Mesenchymal stem cell (in vitro differentiated cells and primary cell): ENCODE results near the gene RFPL2.

Experiments used
- DNase-seq: peaks from one replicate; pipeline ENCODE4 v3.0.0-alpha.2; 2013
- H2AFZ ChIP-seq: one replicate; pipeline ENCODE4 v1.6.1; 2013; ENCODE audit warnings: low read depth, mild to moderate bottlenecking, control low read depth, inconsistent platforms, low read length, moderate library complexity
- H2AK5ac ChIP-seq: 2 replicates; pipeline ENCODE4 v1.6.1; 2013; ENCODE audit warnings: low read length, moderate library complexity, mild to moderate bottlenecking, inconsistent platforms; ENCODE audit not compliant: severe bottlenecking
- H2BK120ac ChIP-seq: one replicate; pipeline ENCODE4 v1.6.1; 2013; ENCODE audit warnings: low read depth, mild to moderate bottlenecking, inconsistent platforms, low read length, moderate library complexity
- H2BK12ac ChIP-seq, 2 experiments: one replicate each; pipeline ENCODE4 v1.6.1; 2013; ENCODE audit warnings: inconsistent platforms in 2 of 2, low read length in 2 of 2, mild to moderate bottlenecking in 2 of 2, moderate library complexity in 2 of 2, control low read depth in 1 of 2
- H2BK15ac ChIP-seq: one replicate; pipeline ENCODE4 v1.6.1; 2013; ENCODE audit warnings: mild to moderate bottlenecking, low read depth, inconsistent platforms; ENCODE audit not compliant: poor library complexity, severe bottlenecking
- H2BK5ac ChIP-seq: 2 replicates; pipeline ENCODE4 v1.6.1; 2013; ENCODE audit warnings: low read depth, mild to moderate bottlenecking, low read length, control low read depth, inconsistent platforms; ENCODE audit not compliant: poor library complexity, severe bottlenecking
- H3K14ac ChIP-seq, 2 experiments: one replicate each; pipeline ENCODE4 v1.6.1; 2013; ENCODE audit warnings: inconsistent platforms in 2 of 2, low read length in 2 of 2, control low read depth in 1 of 2, mild to moderate bottlenecking in 1 of 2, moderate library complexity in 1 of 2
- H3K18ac ChIP-seq, 2 experiments: one replicate each; pipeline ENCODE4 v1.6.1; 2013; ENCODE audit warnings: inconsistent platforms in 2 of 2, low read length in 2 of 2, control low read depth in 1 of 2, low read depth in 1 of 2, mild to moderate bottlenecking in 1 of 2
- H3K23ac ChIP-seq, 2 experiments: one replicate each; pipeline ENCODE4 v1.6.1; 2013; ENCODE audit warnings: inconsistent platforms in 2 of 2, low read length in 2 of 2, mild to moderate bottlenecking in 2 of 2, moderate library complexity in 2 of 2, control low read depth in 1 of 2
- H3K27ac ChIP-seq: 2 replicates; pipeline ENCODE4 v1.5.1; 2013; ENCODE audit warnings: mild to moderate bottlenecking, moderate library complexity, low read length, control low read depth, inconsistent platforms; ENCODE audit not compliant: poor library complexity, severe bottlenecking
- H3K27me3 ChIP-seq, 2 experiments: 2 replicates each; pipeline versions ENCODE4 v1.6.1 to v1.7.0; 2013; ENCODE audit warnings: low read length in 2 of 2, mild to moderate bottlenecking in 2 of 2, moderate library complexity in 2 of 2, control low read depth in 1 of 2, inconsistent platforms in 1 of 2; ENCODE audit not compliant: control insufficient read depth in 1 of 2, insufficient read depth in 1 of 2
- H3K36me3 ChIP-seq, 2 experiments: 2 replicates each; pipeline versions ENCODE4 v1.6.1 to v1.7.0; 2013; ENCODE audit warnings: low read length in 2 of 2, control low read depth in 1 of 2, inconsistent platforms in 1 of 2, low read depth in 1 of 2, mild to moderate bottlenecking in 1 of 2; ENCODE audit not compliant: insufficient read depth in 2 of 2, control insufficient read depth in 1 of 2
- H3K4ac ChIP-seq, 2 experiments: one replicate each; pipeline ENCODE4 v1.6.1; 2013; ENCODE audit warnings: inconsistent platforms in 2 of 2, low read length in 2 of 2, mild to moderate bottlenecking in 2 of 2, moderate library complexity in 2 of 2, control low read depth in 1 of 2, low read depth in 1 of 2
- H3K4me1 ChIP-seq: 2 replicates; pipeline ENCODE4 v1.6.1; 2013; ENCODE audit warnings: low read depth, low read length, control low read depth; ENCODE audit not compliant: control insufficient read depth, insufficient read depth
- H3K4me2 ChIP-seq: 2 replicates; pipeline ENCODE4 v1.6.1; 2013; ENCODE audit warnings: low read length, mild to moderate bottlenecking, inconsistent platforms; ENCODE audit not compliant: poor library complexity, severe bottlenecking
- H3K4me3 ChIP-seq, 2 experiments: 2 replicates each; pipeline versions ENCODE4 v1.5.1 to v1.7.0; 2013; ENCODE audit warnings: low read length in 2 of 2, mild to moderate bottlenecking in 2 of 2, control low read depth in 1 of 2, low read depth in 1 of 2; ENCODE audit not compliant: insufficient read depth in 1 of 2
- H3K79me1 ChIP-seq: replicated peaks from 2 replicates; pipeline ENCODE4 v1.6.1; 2013; ENCODE audit warnings: mild to moderate bottlenecking, control low read depth, low read length, inconsistent platforms; ENCODE audit not compliant: poor library complexity, severe bottlenecking
- H3K9ac ChIP-seq: 2 replicates; pipeline ENCODE4 v1.7.0; 2013; ENCODE audit warnings: mild to moderate bottlenecking, low read length, moderate library complexity
- H3K9me3 ChIP-seq: 2 replicates; pipeline ENCODE4 v1.7.0; 2013; ENCODE audit warnings: mild to moderate bottlenecking, low read length; ENCODE audit not compliant: control insufficient read depth
- H4K8ac ChIP-seq: one replicate; pipeline ENCODE4 v1.6.1; 2013; ENCODE audit warnings: inconsistent platforms, mild to moderate bottlenecking, low read length, moderate library complexity
- H4K91ac ChIP-seq: one replicate; pipeline ENCODE4 v1.6.1; 2013; ENCODE audit warnings: mild to moderate bottlenecking, low read length, inconsistent platforms
- WGBS: methylation state at CpG from one replicate; pipeline ENCODE4 v1.1.7; 2013; ENCODE audit warnings: mixed read lengths; 5-methylcytosine and 5-hydroxymethylcytosine counted together

RFPL2 gene

GRCh38 chr22:32245042-32245441, 40.2 kb upstream of the RFPL2 start:
- H2BK12ac ChIP-seq, result no peak overlapping the region
- no peak overlapping the region for H3K23ac ChIP-seq
- H3K9me3 ChIP-seq, result no peaks in the 10 kb centered on the region
- H3K27me3 ChIP-seq, result peaks cover 0 to 21% of the 10 kb centered on the region in 2 experiments
- no peak overlapping the region for H3K4me2 ChIP-seq
- no peak overlapping the region for H3K4ac ChIP-seq
- no peaks in the 10 kb centered on the region for H3K36me3 ChIP-seq
- H3K18ac ChIP-seq, result no peak overlapping the region
- no peak overlapping the region for H2BK15ac ChIP-seq
- H3K79me1 ChIP-seq, result no peaks in the 10 kb centered on the region
- no peak overlapping the region for H4K91ac ChIP-seq
- no peak overlapping the region for H2AFZ ChIP-seq
- H3K4me1 ChIP-seq, result no peaks in the 10 kb centered on the region
- H3K4me3 ChIP-seq, result no peak overlapping the region
- H2BK120ac ChIP-seq, result no peak overlapping the region
- no peak overlapping the region for H3K27ac ChIP-seq
- H3K9ac ChIP-seq, result no peak overlapping the region
- DNase-seq, result no peak
- H2AK5ac ChIP-seq, result no peak overlapping the region
- 79% methylated on average over 3 of the region's 3 CpGs for WGBS
- no peak overlapping the region for H4K8ac ChIP-seq
- H3K14ac ChIP-seq, result no peak overlapping the region
- H2BK5ac ChIP-seq, result no peak overlapping the region

DNA sequence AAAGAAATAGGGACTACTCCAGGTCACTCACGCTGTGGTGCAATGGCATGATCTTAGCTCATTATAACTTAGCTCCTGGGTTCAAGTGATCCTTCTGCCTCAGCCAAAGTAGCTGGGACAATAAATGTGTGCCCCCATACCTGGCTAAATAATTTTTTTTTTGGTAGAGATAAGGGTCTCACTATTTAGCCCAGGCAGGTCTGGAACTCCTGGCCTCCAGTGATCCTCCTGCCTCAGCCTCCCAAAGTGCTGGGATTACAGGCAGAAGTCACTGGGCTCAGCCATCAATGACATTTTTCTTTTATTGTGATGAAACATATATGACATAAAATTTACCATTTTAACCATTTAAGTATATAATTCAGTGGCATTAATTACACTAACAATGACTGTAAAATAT, 39.7 kb upstream of the RFPL2 start:
- no peaks in the 10 kb centered on the region for H3K9me3 ChIP-seq
- no peak overlapping the region for H3K9ac ChIP-seq
- no peak overlapping the region for H3K23ac ChIP-seq
- H3K4me1 ChIP-seq, result no peaks in the 10 kb centered on the region
- no peak overlapping the region for H2BK120ac ChIP-seq
- no peak for DNase-seq
- no peak overlapping the region for H3K14ac ChIP-seq
- peaks cover 0 to 20% of the 10 kb centered on the region in 2 experiments for H3K27me3 ChIP-seq
- no peaks in the 10 kb centered on the region for H3K36me3 ChIP-seq
- H3K79me1 ChIP-seq, result no peaks in the 10 kb centered on the region
- H4K91ac ChIP-seq, result no peak overlapping the region
- WGBS, result 100% methylated on average over 1 of the region's 1 CpG
- no peak overlapping the region for H3K27ac ChIP-seq
- H3K4me3 ChIP-seq, result no peak overlapping the region
- H2AK5ac ChIP-seq, result no peak overlapping the region
- no peak overlapping the region for H3K4ac ChIP-seq
- H2BK12ac ChIP-seq, result no peak overlapping the region
- H2AFZ ChIP-seq, result no peak overlapping the region
- no peak overlapping the region for H3K4me2 ChIP-seq
- H4K8ac ChIP-seq, result no peak overlapping the region
- H3K18ac ChIP-seq, result no peak overlapping the region
- no peak overlapping the region for H2BK15ac ChIP-seq
- no peak overlapping the region for H2BK5ac ChIP-seq

- H3K23ac ChIP-seq, result no peak overlapping the region
- H3K27me3 ChIP-seq, result peaks cover 6 to 32% of the 10 kb centered on the region in 2 experiments
- H2BK12ac ChIP-seq, result no peak overlapping the region
- H3K14ac ChIP-seq, result no peak overlapping the region
- no peak overlapping the region for H2BK15ac ChIP-seq
- H3K4ac ChIP-seq, result no peak overlapping the region
- no peaks in the 10 kb centered on the region for H3K9me3 ChIP-seq
- H4K91ac ChIP-seq, result no peak overlapping the region
- no peaks in the 10 kb centered on the region for H3K4me1 ChIP-seq
- no peak overlapping the region for H2BK120ac ChIP-seq
- H4K8ac ChIP-seq, result no peak overlapping the region
- H3K27ac ChIP-seq, result no peak overlapping the region
- H3K9ac ChIP-seq, result no peak overlapping the region
- 80% methylated on average over 1 of the region's 2 CpGs for WGBS
- no peak overlapping the region for H3K18ac ChIP-seq
- H3K36me3 ChIP-seq, result no peaks in the 10 kb centered on the region
- no peak overlapping the region for H3K4me3 ChIP-seq
- no peak overlapping the region for H3K4me2 ChIP-seq
- H2BK5ac ChIP-seq, result no peak overlapping the region
- no peak overlapping the region for H2AK5ac ChIP-seq
- no peaks in the 10 kb centered on the region for H3K79me1 ChIP-seq
- no peak for DNase-seq
- no peak overlapping the region for H2AFZ ChIP-seq
Observed at GRCh38 chr22:32240461-32240860, 35.6 kb upstream of the RFPL2 start.

DNA sequence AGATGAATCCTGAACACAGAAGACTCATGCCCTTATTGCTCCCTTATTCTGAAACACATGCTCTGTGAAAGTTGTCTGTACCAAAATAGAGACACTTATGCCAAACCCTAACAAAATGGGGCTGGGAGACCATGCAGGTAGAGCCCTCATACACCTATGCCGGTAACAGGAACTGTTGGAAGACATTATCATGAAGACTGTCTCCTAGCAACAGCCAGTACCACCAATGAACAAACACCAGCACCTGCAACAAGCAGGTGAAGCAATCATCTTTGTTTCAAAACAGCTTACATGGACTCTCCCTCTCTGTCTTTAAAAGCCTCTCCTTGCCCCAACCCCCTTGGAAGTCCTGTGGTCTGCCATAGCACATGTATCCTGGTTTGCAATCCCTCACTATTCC, 33.0 kb upstream of the RFPL2 start:
- Histone ChIP-seq H2BK5ac (no peak overlapping the region), H2AFZ (no peak overlapping the region), H3K27ac (no peak overlapping the region), H2BK15ac (no peak overlapping the region), H4K91ac (no peak overlapping the region), H3K4ac (no peak overlapping the region), H3K9ac (no peak overlapping the region), H3K14ac (no peak overlapping the region), H3K18ac (no peak overlapping the region), H3K27me3 (peaks cover 6 to 37% of the 10 kb centered on the region in 2 experiments), H3K4me3 (no peak overlapping the region), H2AK5ac (no peak overlapping the region), H3K4me2 (no peak overlapping the region), H3K9me3 (no peaks in the 10 kb centered on the region), H2BK120ac (no peak overlapping the region), H3K79me1 (no peaks in the 10 kb centered on the region), H2BK12ac (no peak overlapping the region), H3K36me3 (no peaks in the 10 kb centered on the region), H4K8ac (no peak overlapping the region), H3K4me1 (no peaks in the 10 kb centered on the region), H3K23ac (no peak overlapping the region)
- DNase-seq, result no peak
- 76% methylated on average over 1 of the region's 1 CpG for WGBS
